Transverse colon (tissue), 4 donors: ENCODE results near the gene ITGBL1.

Experiments
- CTCF ChIP-seq, 5 experiments: fragments of 200-600 bp in 3 of 5; fragments of 450-650 bp in 2 of 5; sonication (generic) in 3 of 5; IDR thresholded peaks; 1 replicate in 2 of 5; 2 replicates in 3 of 5; pipeline ENCODE4 v1.5.1; 2016 to 2017; ENCODE audit warnings: antibody characterized with exemption in 5 of 5, inconsistent platforms in 3 of 5, mild to moderate bottlenecking in 2 of 5, moderate library complexity in 1 of 5
- EP300 ChIP-seq: sonication (generic); formaldehyde crosslinking; IDR thresholded peaks from one replicate; pipeline ENCODE4 v1.6.1; 2017; ENCODE audit warnings: antibody characterized with exemption, low read depth
- POLR2A ChIP-seq: fragments of 450-650 bp; IDR thresholded peaks from one replicate; pipeline ENCODE4 v1.6.1; 2016; ENCODE audit warnings: antibody characterized with exemption, mild to moderate bottlenecking, moderate library complexity
- POLR2AphosphoS5 ChIP-seq, 3 donors: sonication (generic); formaldehyde crosslinking; IDR thresholded peaks; one replicate each; pipeline ENCODE4 v1.6.1; 2016; ENCODE audit warnings: antibody characterized with exemption in 3 of 3

DNA sequence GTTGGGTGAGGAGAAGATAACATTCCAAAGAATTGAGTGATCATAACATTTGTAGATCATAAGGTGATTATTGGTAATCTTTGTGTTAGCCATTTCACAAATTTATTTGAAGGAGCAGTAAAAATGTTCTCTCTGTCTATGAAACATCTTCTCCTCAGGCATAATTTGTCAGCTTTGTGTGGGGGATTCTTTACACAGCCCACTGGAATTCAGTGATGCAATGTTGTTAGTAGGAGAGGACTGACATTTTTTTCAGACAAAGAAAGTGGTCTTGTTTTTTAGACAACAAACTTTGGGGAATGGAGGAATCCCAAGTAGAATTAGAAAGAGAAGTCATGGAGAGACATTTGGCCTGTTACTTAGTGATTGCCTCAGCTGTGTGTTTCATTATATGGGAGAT lies 100.3 kb downstream of the ITGBL1 start:
- TF ChIP-seq CTCF (IDR thresholded peaks at IDR 0.05), result no peak
- no peak for TF ChIP-seq POLR2A
- TF ChIP-seq POLR2AphosphoS5 (IDR thresholded peaks at IDR 0.05), result no peak
- no peak for TF ChIP-seq EP300
